GM21723 (cell line): ENCODE results near the gene SYNGR2.

ENCODE experiments used
- ATAC-seq: cut with Tn5 transposase; IDR thresholded peaks from one replicate; pipeline ENCODE4 v1.9.1; 2021; ENCODE audit warnings: mild to moderate bottlenecking, moderate library complexity; ENCODE audit not compliant: unreplicated experiment

Gene SYNGR2, protein sequence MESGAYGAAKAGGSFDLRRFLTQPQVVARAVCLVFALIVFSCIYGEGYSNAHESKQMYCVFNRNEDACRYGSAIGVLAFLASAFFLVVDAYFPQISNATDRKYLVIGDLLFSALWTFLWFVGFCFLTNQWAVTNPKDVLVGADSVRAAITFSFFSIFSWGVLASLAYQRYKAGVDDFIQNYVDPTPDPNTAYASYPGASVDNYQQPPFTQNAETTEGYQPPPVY

DNA sequence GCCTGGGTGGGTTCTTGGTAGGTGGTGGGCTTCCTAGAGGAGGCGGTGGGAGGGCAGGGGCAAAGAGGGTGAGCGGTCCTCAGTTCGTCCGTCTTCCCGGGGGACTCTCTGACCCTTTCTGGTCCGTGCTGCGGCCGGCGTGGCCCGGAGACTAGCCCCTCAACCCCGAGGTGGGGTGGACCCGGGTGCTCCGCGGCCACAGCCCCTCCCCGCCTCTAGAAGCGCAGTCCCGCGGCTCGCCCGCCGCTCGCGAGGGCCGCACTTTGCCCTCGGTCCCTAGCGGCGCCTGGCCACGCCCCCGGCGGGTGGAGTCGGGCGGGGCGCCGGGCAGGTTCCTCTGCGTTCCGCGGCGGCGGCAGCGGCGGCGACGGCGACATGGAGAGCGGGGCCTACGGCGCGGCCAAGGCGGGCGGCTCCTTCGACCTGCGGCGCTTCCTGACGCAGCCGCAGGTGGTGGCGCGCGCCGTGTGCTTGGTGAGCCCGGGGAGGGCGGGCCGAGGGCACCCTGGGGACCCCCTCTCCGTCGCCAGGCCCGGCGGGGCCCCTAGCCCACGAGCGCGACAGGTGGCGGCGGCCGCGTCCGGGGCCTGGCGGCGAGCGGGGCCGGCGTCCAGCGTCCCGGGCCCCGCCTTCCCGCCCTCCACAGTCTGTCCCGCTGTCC lies at the start of gene SYNGR2:
TSS of gene SYNGR2 (plus strand) at position 340 of the 661 bp plus-strand sequence. CDS start at position 376, 36 bp downstream.
- peak; percentile 56 for ATAC-seq

DNA sequence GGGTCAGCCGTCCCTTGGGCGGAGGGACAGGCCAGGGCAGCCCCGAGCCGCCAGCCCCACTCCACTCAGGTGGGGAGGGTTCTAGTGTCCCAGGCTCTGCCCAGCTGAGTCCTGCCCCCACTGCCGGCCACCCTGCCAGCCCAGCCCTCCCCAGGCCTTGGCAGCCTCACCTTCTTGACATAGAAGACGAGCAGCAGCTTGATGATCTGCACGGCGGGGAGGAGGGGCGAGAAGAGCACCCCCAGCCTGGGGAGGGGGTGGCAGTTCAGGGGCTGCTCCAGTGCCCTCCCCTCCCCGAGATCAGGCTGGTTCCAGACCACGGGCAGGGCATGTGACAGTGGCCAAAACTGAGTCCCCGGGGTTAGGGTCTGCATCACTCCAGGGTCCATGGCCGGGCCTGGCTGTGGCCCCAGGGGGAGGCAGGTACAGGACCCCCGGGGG lies 49.6 kb upstream of the SYNGR2 start:
- no peak for ATAC-seq

DNA sequence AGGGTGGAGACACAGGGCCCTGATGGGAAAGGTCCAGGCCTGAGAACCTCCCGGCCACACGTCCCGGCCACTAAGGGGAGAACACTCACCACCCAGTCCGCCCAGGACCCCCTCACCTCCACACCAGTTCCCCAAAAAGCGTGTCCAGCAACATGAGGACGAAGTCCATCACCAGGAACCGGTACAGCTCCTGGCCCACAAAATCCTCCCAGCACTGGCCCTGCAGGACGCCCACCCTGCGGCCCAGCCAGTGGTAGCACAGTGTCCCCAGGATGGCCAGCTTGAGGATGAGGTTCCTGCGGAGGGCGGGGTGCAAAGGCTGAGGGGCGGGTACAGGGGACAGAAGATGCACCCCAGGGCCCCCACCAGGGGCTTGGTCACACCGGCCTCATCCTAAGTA lies 47.8 kb upstream of the SYNGR2 start:
- no peak for ATAC-seq

DNA sequence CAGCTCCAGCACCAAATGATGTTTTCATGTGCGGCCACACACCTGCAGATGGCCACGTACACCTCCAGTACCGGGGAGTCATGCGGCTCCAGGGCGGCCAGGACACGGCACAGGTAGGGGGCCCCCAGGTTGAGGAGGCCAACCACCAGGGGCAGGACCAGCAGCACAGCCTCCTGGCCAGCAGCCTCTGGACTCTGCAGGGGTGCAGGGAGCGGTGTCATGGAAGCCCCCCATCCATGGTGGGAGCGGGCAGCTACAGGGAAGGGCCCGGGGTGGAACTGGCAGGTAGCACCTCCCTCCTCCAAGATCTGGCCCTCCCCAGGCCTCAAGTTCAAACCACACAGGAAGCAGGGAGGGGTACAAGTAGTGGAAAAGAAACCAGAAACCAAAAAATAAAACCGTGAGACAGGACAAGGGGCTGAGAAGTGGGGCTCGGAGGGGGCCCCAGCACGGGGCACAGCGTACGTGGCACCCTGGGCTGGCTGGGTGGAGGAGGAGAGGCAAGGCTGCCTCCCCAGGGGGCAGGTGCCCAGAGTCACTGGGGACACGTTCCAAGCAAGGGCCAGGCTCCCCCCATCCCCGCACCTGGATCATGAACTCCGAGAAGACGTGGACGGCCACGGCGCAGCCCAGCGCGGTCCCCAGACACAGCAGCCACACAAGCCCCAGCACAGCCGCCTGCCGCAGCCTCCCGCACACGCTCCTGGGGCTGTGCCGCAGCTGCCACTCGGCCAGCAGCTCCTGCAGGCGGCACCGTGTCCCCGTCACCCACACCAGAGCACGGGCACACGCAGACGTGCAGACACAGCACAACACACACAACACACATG lies 47.2 kb upstream of the SYNGR2 start:
- ATAC-seq: no peak

DNA sequence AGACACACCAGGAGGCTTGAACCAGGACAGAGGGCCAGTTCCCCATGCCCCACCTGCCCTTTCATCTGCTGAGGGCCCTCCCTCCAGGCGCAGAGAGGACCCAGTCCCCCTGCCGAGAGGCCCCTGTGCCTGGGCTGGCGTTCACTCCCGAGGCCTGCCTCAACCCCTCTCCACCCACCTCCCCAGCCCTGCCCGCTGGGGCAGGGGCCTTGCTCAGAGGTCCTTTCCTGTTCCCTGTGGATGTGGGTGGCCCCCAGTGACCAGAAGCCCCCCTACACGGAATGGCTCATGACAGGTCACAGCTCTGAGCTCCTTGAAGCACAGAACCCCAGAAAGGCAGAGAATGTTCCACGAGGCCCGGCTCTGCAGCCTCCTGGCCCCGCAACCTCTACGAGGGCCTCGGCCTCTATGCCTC lies 46.6 kb upstream of the SYNGR2 start:
- ATAC-seq: no peak

DNA sequence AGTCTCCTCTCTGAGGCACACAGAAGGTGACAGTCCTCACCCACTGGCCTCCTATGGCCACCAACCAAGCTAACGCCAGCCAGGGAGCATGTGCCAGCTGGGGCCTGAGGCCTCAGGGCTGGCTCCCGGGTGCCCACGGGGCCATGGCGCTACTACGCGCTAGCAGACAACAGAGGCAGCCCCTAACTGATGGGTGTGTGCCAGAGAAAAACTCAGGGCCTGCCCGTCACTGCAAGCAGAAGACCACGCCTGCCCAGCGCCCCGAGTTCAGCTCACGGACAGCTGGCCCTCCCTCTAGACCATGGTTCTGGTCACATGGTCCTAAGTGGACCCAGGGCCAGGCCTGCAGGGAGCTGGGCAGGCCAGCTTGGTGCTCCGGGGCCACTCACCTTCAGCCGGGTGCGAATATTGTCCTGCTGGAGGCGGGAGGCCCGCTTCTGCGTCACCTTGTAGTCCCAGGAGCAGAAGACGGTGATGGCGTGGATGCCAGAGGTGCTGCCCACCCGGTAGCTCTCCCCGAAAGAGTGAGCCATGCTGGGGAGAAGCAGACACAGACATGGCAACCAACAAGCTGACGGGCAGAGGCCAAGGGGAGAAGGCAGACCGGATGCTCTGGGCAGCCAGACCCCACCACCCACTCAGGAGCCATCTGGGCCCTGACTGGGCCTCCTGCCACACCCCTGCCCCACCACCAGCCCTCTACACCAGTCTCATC lies 46.0 kb upstream of the SYNGR2 start:
- ATAC-seq: no peak

DNA sequence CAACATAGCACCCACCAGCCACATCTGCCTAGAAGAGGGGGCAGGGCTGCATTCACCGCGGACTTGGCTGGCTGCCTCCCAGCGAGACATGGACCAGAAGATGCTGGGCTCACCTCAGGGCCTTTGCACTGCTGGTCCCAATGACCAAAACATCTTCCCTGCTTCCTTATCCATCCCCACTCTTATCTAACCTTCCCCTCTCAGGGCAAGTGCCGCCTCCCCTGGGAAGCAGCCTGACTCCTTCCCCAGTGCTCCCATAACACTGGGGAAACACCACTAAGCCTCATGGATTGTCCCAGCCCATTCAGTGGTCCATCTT lies 45.5 kb upstream of the SYNGR2 start:
- no peak for ATAC-seq

DNA sequence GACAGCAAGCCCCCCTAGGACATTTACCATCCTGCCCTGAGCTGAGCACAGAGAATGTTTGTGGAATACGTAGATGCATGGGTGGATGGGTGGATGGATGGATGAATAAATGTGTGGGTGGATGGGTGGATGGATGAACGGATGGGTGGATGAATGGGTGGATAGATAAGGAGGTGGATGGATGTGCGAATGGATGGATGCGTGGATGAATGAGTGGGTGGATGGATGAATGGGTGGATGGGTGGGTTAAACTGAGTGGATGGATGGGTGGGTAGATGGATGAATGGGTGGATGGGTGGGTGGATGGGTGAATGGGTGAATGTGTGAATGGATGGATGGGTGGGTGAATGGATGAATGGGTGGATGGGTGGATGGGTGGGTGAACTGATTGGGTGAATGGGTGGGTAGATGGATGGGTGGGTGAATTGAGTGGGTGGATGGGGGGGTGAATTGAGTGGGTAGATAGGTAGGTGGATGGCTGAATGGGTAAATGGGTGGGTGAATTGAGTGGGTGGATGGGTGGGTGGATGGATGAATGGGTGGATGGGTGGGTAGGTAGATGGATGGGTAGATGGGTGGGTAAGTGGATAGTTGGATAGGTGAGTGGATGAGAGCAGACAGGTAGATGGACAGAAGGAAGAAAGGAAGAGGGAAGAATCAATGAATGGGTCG lies 45.0 kb upstream of the SYNGR2 start:
- ATAC-seq: no peak

DNA sequence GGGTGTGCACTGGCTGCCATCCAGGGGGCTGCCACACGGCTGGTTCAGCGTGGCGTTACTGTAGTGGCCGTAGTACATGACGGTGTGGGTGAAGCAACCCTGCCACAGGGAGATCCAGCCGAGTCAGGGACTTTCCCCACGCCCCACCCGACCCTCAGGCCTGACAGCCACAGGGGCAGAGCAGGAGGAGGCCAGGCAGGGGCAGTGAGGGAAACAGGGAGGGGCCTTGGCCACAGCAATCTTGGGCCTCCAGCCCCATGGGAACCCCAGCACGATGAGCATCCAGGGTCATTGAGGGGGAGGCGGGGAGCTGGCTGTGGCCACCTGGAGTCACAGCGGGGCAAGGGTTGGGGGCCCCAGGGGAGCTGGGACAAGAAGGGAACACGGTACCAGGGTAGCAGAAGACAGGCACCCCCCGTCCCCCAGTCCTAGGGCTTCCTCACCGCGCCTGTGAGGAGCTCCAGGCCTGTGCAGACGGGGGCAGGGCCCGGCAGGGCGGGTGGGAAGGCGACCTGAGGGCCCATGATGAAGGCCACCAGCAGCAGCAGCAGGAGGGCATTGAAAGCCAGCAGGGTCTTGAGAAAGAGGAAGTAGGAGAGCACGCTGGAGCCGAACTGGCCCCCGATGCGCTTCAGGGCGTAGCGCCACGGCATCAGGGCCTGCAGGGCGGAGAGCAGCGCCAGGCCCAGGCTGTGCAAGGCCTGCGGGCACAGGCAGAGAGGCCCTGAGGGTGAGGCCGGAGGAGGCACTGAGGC lies 44.1 kb upstream of the SYNGR2 start:
- no peak for ATAC-seq

DNA sequence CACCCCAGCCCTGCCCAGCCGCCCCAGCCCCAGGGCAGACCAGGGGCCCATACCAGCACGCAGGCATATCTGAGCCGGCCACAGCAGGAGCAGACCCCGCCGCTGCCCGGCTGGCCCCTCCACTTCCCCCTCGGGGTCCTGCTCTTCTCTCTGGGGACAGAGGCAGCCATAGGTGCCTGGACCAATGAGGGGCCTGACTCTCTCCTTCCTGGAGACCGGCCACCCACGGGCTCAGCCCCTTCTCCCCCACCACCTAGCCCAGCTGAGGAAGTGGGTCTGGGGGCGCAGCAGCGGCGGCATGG lies 43.6 kb upstream of the SYNGR2 start:
- no peak for ATAC-seq

DNA sequence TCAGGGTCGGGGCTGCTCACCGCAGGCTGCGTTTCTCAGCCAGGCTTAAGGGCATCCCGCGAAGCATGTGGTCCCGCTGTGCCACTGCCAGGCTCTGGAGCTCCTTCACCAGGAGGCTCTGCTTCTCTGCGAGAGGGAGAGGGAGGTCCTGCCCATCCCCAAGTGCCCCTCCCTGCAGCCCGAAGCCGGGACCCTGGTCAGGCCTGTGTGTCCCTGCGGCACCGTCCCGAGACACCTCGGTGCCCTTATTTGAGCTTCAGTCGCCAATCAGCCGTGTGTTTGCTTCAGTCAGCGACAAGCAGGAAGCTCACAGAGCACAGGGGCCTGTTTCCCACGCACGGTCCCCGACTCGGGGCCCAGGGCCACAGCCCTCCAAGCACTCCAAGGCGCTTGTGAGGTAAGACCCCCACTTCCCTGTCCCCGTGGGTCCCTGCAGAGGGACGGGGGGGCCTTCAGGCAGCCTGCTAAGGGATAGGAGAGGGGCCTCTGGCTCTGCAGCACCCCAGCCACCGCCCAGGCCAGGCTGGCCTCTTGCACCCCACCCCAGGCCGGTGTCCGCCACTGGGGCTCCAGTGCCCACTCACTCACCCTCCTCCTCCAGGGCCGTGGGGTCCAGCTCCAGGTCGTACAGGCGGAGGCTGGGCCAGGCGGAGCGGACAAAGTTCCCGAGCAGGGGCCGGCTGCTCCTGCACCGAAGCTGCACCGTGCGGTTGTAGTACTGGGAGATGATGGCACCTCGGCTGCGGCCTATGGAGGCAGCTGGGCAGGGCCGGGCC lies 43.1 kb upstream of the SYNGR2 start:
- ATAC-seq: no peak

DNA sequence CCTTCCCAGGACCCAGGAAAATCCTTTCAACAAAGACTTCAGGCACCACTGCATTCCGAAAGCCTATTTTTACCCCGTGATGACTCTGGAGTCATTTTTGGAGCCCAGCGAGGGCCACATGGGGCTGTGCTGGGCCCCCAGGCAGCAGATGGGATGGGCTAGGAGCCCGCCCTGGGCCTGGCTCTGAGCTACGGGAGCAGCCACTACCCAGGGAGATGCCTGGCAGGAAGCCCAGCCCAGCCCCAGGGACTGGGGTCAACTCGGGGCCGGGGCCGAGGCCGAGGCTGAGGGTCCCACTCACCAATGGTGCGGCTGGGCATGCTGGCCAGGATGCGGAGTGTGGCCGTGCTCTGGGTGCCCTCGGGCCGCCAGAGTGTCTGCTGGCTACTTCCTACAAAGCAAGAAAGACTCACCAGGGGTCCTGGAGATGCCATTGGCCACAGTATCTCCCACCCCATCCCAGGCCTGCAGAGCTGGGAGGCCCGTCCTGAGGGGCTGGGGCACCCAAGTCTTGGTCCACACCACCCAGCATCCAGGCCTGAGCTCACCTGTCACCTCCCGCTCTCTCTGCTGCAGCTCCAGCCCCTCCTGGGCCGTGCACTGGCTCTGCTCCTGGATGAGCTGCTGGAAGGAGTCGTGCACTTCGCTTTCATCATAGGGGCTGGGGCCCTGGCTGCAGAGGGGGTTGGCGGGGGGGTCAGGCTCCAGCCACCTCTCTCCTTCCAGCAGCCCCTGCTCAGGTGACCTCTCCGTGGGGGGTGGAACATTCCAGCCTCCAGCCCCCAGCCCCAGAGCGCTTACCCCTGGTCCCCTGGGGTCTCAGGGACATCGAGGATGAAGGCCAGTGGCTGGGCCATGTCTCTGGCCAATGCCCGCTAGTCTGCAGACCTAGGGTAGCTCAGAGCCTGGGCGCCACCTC lies 42.1 kb upstream of the SYNGR2 start:
- no peak for ATAC-seq

DNA sequence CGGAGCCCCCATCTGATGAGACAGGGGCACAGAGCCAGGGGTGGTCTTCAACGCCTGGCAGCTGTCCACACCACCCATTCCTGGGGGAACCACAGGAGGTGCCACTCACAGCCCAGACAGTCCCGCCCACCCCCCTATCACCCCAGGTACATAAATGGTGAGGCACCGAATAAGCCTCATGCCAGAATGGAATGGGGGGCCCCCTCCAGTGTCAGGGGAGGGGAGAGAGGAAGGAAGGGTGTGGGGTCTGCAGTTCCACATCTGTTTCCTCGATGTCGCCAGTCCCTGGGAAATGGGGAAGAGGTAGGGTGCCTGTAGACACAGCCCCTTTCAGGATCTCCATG lies 41.5 kb upstream of the SYNGR2 start:
- ATAC-seq: no peak

DNA sequence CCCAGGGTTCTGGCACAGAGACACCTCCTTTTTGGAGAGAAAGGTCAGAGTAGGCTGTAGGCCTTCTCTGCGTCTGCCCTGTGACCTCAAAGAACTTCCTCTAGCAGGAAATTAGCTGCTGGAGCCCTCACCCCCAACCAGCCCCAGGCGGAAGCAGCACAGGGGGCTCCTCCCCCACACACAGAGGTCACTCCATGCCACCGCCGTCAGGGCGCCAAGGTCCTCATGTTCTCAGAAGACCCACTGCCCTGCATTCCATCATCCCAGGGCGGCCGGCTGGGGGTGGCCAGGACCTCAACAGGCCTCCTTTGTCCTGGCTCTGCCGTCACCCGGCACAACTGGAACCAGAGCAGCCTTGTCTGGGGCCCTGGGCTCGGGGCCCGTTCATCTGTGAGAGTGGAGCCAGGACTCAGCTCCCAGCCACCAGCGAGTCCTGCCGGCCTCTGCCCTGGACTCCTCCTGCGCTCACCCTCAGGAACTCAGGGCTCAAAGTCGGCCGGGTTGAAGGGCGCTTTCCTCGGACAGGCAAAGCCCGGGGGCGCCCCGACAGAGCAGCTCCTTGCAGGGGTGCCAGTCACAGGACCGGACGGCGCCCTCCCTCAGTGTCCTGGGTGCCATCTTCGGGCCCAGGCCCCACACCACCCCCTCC lies 41.0 kb upstream of the SYNGR2 start:
- no peak for ATAC-seq

DNA sequence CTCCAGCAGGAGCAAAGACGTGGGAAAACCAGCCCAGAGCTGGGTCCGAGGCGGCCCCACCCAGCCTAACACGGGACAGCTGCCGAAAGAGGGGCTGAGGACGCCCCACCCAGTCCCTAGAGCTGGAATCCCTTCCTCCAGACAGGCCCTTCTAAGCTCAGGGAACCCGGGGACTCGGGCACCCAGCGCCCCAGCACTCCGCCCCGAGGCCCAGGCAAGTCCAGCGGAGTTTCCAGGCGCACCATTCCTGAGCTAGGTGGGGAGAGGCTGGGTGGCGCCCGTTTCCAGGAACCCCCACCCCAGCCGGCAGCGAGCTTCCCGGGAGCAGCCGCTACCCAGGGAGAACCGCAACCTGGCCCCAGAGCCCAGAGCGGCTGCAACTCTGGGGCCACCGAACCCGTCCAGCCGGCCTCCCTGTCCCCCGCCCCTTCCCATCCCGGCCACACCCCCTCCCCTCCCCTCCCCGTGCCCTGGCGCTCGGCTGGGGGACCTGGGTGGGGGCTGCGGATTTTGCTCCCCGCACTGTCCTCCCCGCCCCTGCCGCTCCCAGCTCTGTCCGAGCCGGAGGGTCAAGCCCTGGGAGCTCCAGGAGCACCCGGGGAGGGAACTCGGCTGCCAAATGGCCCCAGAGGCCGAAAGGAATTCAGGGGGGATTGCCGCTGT lies 40.4 kb upstream of the SYNGR2 start:
- ATAC-seq: no peak

DNA sequence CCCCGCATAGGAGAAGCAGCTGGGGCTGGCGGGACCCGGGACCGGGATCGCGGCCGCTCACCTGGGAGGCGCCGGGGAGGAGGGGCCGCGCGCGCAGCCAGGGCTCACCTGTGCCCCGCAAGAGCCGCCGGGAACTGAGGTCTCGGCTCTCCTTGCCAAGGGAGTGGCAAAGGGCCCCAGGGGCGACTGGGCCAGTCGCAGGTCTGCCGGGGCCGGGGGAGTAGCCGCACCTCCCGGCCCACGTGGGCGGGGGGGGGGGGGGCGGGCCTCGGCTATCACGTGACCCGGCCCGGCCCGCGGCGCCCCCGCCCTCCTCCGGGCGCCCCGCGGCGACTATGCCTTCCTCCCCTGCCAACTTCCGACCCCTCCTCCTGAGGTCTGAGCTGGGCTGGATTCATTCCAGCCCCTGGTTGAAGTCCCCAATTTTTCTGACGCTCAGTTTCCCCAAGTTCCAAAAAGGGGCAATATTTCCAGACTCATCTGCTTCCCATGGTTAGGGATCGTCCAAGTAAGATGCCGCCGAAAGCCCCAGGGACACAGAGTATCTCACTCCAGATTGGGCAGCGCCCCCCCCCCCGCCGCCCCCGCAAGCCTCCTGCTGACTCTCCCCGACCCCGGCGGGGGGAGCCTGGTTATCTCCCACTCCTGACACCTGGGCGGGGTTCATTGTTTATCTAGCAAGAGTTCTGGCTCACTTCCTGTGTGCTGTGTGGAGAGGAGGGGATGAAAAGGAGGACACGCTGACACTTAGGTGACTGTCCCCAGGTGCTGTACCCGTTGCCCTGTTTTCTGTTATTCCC lies 39.6 kb upstream of the SYNGR2 start, which contains the start of gene TMC6:
TSS of gene TMC6 (minus strand) at position 205 of the 800 bp plus-strand sequence. CDS start 1,923 bp downstream, outside the sequence.
- no peak for ATAC-seq
